IMR-90 (cell line): ENCODE data around the gene RASSF3.

Source experiments
- BHLHE40 ChIP-seq: fragments of 150-350 bp; IDR thresholded peaks from 2 replicates; pipeline ENCODE4 v1.6.1; 2016; ENCODE audit warnings: mild to moderate bottlenecking, low read depth, low read length
- CEBPB ChIP-seq: IDR thresholded peaks from 2 replicates; pipeline ENCODE4 v1.6.1; 2012; ENCODE audit warnings: low read depth, low read length, improper control_type of control experiment
- CHD1 ChIP-seq: IDR thresholded peaks from 2 replicates; pipeline ENCODE4 v1.6.1; 2012; ENCODE audit warnings: low read depth, low read length, improper control_type of control experiment
- CTCF ChIP-seq: conservative IDR thresholded peaks from 2 replicates; pipeline ENCODE4 v1.5.1; 2012; ENCODE audit warnings: mild to moderate bottlenecking, low read depth, low read length, improper control_type of control experiment
- ELK1 ChIP-seq: fragments of 150-350 bp; IDR thresholded peaks from 2 replicates; pipeline ENCODE4 v1.6.1; 2016; ENCODE audit warnings: low read depth, mild to moderate bottlenecking, low read length, moderate library complexity, borderline replicate concordance
- MAFK ChIP-seq: IDR thresholded peaks from 2 replicates; pipeline ENCODE4 v1.6.1; 2012; ENCODE audit warnings: low read depth, low read length, improper control_type of control experiment
- MAZ ChIP-seq: IDR thresholded peaks from 2 replicates; pipeline ENCODE4 v1.6.1; 2012; ENCODE audit warnings: low read depth, mild to moderate bottlenecking, low read length, improper control_type of control experiment, moderate library complexity, borderline replicate concordance
- MXI1 ChIP-seq: IDR thresholded peaks from 2 replicates; pipeline ENCODE4 v1.6.1; 2012; ENCODE audit warnings: low read depth, mild to moderate bottlenecking, low read length, moderate library complexity, borderline replicate concordance
- POLR2A ChIP-seq: IDR thresholded peaks from 2 replicates; pipeline ENCODE4 v1.6.1; 2012; ENCODE audit warnings: mild to moderate bottlenecking, low read depth, low read length
- RAD21 ChIP-seq: IDR thresholded peaks from 2 replicates; pipeline ENCODE4 v1.6.1; 2012; ENCODE audit warnings: low read length, improper control_type of control experiment
- RFX5 ChIP-seq: IDR thresholded peaks from 2 replicates; pipeline ENCODE4 v1.8.0; 2012; ENCODE audit warnings: low read depth, mild to moderate bottlenecking, low read length, moderate library complexity
- USF2 ChIP-seq: fragments of 150-350 bp; IDR thresholded peaks from 2 replicates; pipeline ENCODE4 v1.6.1; 2017; ENCODE audit warnings: mild to moderate bottlenecking, antibody characterized with exemption, low read length, low read depth

- TF ChIP-seq RAD21, result no peak
- no peak for TF ChIP-seq CTCF
- no peak for TF ChIP-seq ELK1
- no peak for TF ChIP-seq BHLHE40
- TF ChIP-seq MXI1, result no peak
- TF ChIP-seq CEBPB, result no peak
- TF ChIP-seq POLR2A, result no peak
- TF ChIP-seq MAZ, result no peak
- no peak for TF ChIP-seq MAFK
- no peak for TF ChIP-seq USF2
- no peak for TF ChIP-seq CHD1
- TF ChIP-seq RFX5, result no peak
Measured at GRCh38 chr12:64701283-64701682, 91.0 kb downstream of the RASSF3 start.
